AG04449 (cell line): Measurements from ENCODE around the gene ABTB2.

Source experiments
- CTCF ChIA-PET: fragments of 350-600 bp; formaldehyde crosslinking; extraction: SDS; loops from one replicate; lab custom pipeline; 2021; ENCODE audit warnings: antibody characterized with exemption; lab: Yijun Ruan, JAX
- POLR2A ChIA-PET: fragments of 400-600, 350-600 bp; formaldehyde crosslinking; extraction: SDS; loops from one replicate; lab custom pipeline; 2020; ENCODE audit warnings: antibody characterized with exemption, inconsistent platforms; lab: Yijun Ruan, JAX
- DNase-seq: peaks from one replicate; pipeline ENCODE4 v3.0.0-alpha.2; 2010; ENCODE audit warnings: low read depth, low spot score
- H3K4me3 ChIP-seq: 2 replicates; pipeline ENCODE4 v1.5.1; 2011; ENCODE audit warnings: low read depth, mild to moderate bottlenecking, control low read depth, low read length
- TF ChIP-seq, protein P1 (sequence below): IDR thresholded peaks from one replicate; pipeline ENCODE4 v1.5.1; 2011; ENCODE audit warnings: mild to moderate bottlenecking, moderate library complexity, low read length, control low read depth, inconsistent platforms; ENCODE audit not compliant: insufficient read depth; ENCODE audit errors: missing control alignments

Gene ABTB2

GRCh38 chr11:34236572-34236971, 121.2 kb downstream of the ABTB2 start:
- no peak for DNase-seq
- CTCF ChIA-PET, result no interaction called here
- TF ChIP-seq, protein P1, sequence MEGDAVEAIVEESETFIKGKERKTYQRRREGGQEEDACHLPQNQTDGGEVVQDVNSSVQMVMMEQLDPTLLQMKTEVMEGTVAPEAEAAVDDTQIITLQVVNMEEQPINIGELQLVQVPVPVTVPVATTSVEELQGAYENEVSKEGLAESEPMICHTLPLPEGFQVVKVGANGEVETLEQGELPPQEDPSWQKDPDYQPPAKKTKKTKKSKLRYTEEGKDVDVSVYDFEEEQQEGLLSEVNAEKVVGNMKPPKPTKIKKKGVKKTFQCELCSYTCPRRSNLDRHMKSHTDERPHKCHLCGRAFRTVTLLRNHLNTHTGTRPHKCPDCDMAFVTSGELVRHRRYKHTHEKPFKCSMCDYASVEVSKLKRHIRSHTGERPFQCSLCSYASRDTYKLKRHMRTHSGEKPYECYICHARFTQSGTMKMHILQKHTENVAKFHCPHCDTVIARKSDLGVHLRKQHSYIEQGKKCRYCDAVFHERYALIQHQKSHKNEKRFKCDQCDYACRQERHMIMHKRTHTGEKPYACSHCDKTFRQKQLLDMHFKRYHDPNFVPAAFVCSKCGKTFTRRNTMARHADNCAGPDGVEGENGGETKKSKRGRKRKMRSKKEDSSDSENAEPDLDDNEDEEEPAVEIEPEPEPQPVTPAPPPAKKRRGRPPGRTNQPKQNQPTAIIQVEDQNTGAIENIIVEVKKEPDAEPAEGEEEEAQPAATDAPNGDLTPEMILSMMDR, result no peak
- POLR2A ChIA-PET, result no interaction called here
- no peak overlapping the region for H3K4me3 ChIP-seq

DNA sequence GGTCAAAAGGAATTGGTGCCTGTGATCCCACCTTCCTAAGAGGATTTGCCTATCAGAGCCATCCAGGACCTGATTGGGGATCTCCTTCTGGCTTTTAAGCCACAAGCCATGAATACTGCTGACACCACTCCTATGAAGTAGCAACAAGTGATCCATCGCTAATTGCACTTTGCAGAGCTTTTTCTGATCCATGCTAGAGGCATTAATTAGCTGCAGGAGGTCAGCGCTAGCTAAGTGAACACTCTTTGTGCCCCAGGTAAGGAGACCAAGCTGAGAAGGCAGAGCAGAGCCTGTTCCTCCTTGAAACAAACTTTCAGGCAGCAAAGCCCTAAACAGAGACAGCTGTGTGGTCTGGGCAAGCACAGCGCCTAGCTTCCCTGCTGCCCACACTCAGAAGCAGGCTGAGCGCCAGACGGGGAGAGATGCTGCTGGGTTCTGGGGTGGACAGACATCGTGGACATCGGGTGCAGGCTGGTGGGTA, 122.2 kb downstream of the ABTB2 start:
- H3K4me3 ChIP-seq, result no peak overlapping the region
- CTCF ChIA-PET, result interaction anchor here (0.9 kb wide), 1 partner anchor 10 kb away, joined by 3 read pairs; no protein-coding TSS in a partner anchor
- POLR2A ChIA-PET, result no interaction called here
- TF ChIP-seq, protein P1, result no peak
- DNase-seq, result no peak

- DNase-seq, result no peak
- ChIA-PET CTCF (interaction anchor here (0.9 kb wide), 1 partner anchor 9 kb away, joined by 3 read pairs; no protein-coding TSS in a partner anchor), POLR2A (no interaction called here)
- TF ChIP-seq, protein P1, result no peak
- no peak overlapping the region for H3K4me3 ChIP-seq
Observed at GRCh38 chr11:34235189-34235588, 122.6 kb downstream of the ABTB2 start.

GRCh38 chr11:34234086-34234740, 123.6 kb downstream of the ABTB2 start:
- no peak overlapping the region for H3K4me3 ChIP-seq
- DNase-seq, result no peak
- ChIA-PET CTCF (no interaction called here), POLR2A (interaction anchor here (0.7 kb wide), 1 partner anchor 47 kb away, joined by 3 read pairs; no protein-coding TSS in a partner anchor)
- TF ChIP-seq, protein P1, result no peak

DNA sequence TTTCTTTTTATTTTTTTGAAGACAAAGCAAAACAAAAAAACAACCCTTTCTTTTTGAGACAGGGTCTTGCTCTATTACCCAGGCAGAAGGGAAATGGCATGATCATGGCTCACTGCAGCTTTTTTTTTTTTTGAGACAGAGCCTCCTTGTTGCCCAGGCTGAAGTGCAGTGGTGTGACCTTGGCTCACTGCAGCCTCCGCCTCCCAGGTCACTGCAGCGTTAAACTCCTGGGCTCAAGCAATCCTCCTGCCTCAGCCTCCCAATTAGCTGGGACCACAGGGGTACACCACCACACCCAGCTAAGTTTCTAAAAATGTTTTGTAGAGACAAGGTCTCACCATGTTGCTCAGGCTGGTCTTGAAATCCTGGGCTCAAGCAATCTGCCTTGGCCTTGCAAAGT, 124.6 kb downstream of the ABTB2 start:
- POLR2A ChIA-PET, result no interaction called here
- no peak overlapping the region for H3K4me3 ChIP-seq
- no peak for DNase-seq
- CTCF ChIA-PET, result no interaction called here
- TF ChIP-seq, protein P1, result no peak

GRCh38 chr11:34232807-34233206, 125.0 kb downstream of the ABTB2 start:
- ChIA-PET CTCF (no interaction called here), POLR2A (no interaction called here)
- DNase-seq, result no peak
- TF ChIP-seq, protein P1, result no peak
- no peak overlapping the region for H3K4me3 ChIP-seq
